Erythroblast (primary cell): Measurements from ENCODE around the gene ADCY3.

ENCODE experiments used
- DNase-seq, 2 experiments: peaks; one replicate each; lab custom pipeline; 2025; lab: John Stamatoyannopoulos, UW
- GATA1 ChIP-seq: IDR thresholded peaks from 2 replicates; pipeline ENCODE4 v1.6.1; 2011; ENCODE audit warnings: low read depth, mild to moderate bottlenecking, control low read depth, low read length, moderate library complexity
- POLR2A ChIP-seq: IDR thresholded peaks from 2 replicates; pipeline ENCODE4 v1.6.1; 2011; ENCODE audit warnings: mild to moderate bottlenecking, low read length

ADCY3 gene

GRCh38 chr2:24907116-24907515 is 12.9 kb downstream of the ADCY3 start:
- TF ChIP-seq POLR2A = no peak
- TF ChIP-seq GATA1 = no peak
- DNase-seq = no peak

GRCh38 chr2:24906466-24906865 is 13.6 kb downstream of the ADCY3 start:
- TF ChIP-seq POLR2A = no peak
- TF ChIP-seq GATA1 = no peak
- DNase-seq = no peak

GRCh38 chr2:24903161-24904103 is 16.6 kb downstream of the ADCY3 start:
- TF ChIP-seq POLR2A = no peak
- TF ChIP-seq GATA1 = no peak
- DNase-seq = no peak

- DNase-seq = no peak
- TF ChIP-seq GATA1 = no peak
- no peak for TF ChIP-seq POLR2A
Measured at GRCh38 chr2:24899361-24899910, 20.6 kb downstream of the ADCY3 start.

- TF ChIP-seq GATA1 (no peak), POLR2A (no peak)
- no peak for DNase-seq
Measured at GRCh38 chr2:24898122-24899109, 21.6 kb downstream of the ADCY3 start.

GRCh38 chr2:24894750-24895149 is 25.3 kb downstream of the ADCY3 start:
- DNase-seq = no peak
- no peak for TF ChIP-seq POLR2A
- no peak for TF ChIP-seq GATA1

- DNase-seq = no peak
- TF ChIP-seq GATA1 (no peak), POLR2A (no peak)
Measured at GRCh38 chr2:24893934-24894333, 26.1 kb downstream of the ADCY3 start.

- no peak for DNase-seq
- TF ChIP-seq GATA1 = no peak
- TF ChIP-seq POLR2A = no peak
Measured at GRCh38 chr2:24892928-24893327, 27.1 kb downstream of the ADCY3 start.

- DNase-seq = no peak
- TF ChIP-seq GATA1 (no peak), POLR2A (no peak)
Measured at GRCh38 chr2:24891201-24891600, 28.8 kb downstream of the ADCY3 start.

GRCh38 chr2:24889221-24889620 is 30.8 kb downstream of the ADCY3 start:
- TF ChIP-seq POLR2A = no peak
- no peak for TF ChIP-seq GATA1
- no peak for DNase-seq

GRCh38 chr2:24888177-24888576 is 31.9 kb downstream of the ADCY3 start:
- TF ChIP-seq GATA1 (no peak), POLR2A (no peak)

GRCh38 chr2:24887307-24887874 is 32.6 kb downstream of the ADCY3 start:
- TF ChIP-seq POLR2A (no peak), GATA1 (no peak)
- no peak for DNase-seq

More at GRCh38 chr2:24888177-24888576, 31.9 kb downstream of the ADCY3 start:
- DNase-seq = no peak
